Coronary artery (tissue), 2 donors: ENCODE data around the gene PCDH9.

Experiments
- DNase-seq: peaks from one replicate; pipeline ENCODE4 v3.0.0-alpha.2; 2017; ENCODE audit warnings: low spot score
- H3K27ac ChIP-seq, 2 donors: fragments of 200-600 bp; sonication (generic); one replicate each; pipeline ENCODE4 v1.5.1; 2016 to 2019
- H3K4me3 ChIP-seq: fragments of 200-600 bp; sonication (generic); 2 replicates; pipeline ENCODE4 v1.5.1; 2016; ENCODE audit warnings: mild to moderate bottlenecking, moderate library complexity
- TF ChIP-seq, protein P1 (sequence below): fragments of 200-600 bp; sonication (generic); IDR thresholded peaks from one replicate; pipeline ENCODE4 v1.5.1; 2019; ENCODE audit warnings: antibody characterized with exemption

The PCDH9 gene

DNA sequence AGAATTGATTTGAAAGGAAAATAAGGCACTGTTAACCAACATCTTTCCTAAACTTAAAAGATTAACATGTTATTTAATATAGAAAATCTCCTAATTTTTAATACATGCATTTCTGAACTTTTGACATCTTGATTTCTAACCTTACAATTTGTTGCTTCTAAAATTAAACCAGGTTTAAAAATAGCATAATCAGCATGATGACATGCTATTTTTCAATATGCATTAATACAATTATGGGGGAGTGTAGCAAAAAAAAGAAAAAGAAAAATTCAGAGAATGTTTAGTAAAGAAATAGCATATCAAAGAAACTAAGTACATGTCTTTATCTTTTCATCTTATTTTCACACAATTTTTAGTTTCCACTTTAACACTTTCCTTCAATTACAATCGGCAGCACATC, 98.7 kb downstream of the PCDH9 start:
- Histone ChIP-seq H3K27ac (no peak overlapping the region), H3K4me3 (no peak overlapping the region)
- DNase-seq: no peak
- TF ChIP-seq, protein P1, sequence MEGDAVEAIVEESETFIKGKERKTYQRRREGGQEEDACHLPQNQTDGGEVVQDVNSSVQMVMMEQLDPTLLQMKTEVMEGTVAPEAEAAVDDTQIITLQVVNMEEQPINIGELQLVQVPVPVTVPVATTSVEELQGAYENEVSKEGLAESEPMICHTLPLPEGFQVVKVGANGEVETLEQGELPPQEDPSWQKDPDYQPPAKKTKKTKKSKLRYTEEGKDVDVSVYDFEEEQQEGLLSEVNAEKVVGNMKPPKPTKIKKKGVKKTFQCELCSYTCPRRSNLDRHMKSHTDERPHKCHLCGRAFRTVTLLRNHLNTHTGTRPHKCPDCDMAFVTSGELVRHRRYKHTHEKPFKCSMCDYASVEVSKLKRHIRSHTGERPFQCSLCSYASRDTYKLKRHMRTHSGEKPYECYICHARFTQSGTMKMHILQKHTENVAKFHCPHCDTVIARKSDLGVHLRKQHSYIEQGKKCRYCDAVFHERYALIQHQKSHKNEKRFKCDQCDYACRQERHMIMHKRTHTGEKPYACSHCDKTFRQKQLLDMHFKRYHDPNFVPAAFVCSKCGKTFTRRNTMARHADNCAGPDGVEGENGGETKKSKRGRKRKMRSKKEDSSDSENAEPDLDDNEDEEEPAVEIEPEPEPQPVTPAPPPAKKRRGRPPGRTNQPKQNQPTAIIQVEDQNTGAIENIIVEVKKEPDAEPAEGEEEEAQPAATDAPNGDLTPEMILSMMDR: no peak

GRCh38 chr13:67130444-67130843, 99.7 kb downstream of the PCDH9 start:
- TF ChIP-seq, protein P1: no peak
- no peak overlapping the region for H3K27ac ChIP-seq
- DNase-seq: no peak
- no peak overlapping the region for H3K4me3 ChIP-seq

GRCh38 chr13:67128136-67128535, 102.0 kb downstream of the PCDH9 start:
- no peak for DNase-seq
- TF ChIP-seq, protein P1: no peak
- Histone ChIP-seq H3K27ac (no peak overlapping the region), H3K4me3 (no peak overlapping the region)

DNA sequence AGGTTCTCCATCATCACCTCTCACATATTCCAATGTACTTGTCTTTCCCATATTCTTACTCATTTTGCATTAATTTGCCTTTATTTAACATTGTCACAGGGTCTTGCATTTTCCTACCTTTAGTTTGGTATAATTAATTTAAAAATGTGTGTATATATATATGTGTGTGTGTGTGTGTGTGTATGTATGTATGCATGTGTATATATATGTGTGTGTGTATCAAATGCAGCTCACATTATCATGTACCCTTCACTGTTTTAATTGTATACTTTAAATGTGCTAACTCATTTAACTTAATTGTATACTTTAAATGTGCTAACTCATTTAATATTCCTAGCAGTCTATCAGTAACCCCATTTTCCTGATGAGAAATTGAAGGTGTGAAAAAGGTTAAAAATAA, 104.5 kb downstream of the PCDH9 start:
- TF ChIP-seq, protein P1: no peak
- Histone ChIP-seq H3K4me3 (no peak overlapping the region), H3K27ac (no peak overlapping the region)
- DNase-seq: no peak

- Histone ChIP-seq H3K4me3 (no peak overlapping the region), H3K27ac (no peak overlapping the region)
- DNase-seq: no peak
- TF ChIP-seq, protein P1: no peak
Observed at GRCh38 chr13:67123165-67123564, 107.0 kb downstream of the PCDH9 start.

DNA sequence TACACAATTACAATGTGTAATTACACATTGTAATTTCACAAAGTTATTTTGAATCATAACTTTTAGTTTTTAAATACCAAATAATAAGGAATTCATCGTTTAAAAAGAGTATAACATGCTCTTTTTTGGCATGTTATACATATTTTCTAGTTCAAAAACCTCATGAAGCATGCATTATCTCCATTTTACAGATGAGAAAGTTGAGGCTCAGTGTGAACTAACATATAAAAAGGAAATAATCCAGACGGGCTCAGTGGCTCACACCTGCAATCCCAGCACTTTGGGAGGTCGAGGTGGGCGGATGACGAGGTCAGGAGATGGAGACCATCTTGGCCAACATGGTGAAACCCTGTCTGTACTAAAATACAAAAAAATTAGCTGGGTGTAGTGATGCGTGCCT, 107.9 kb downstream of the PCDH9 start:
- no peak overlapping the region for H3K27ac ChIP-seq
- TF ChIP-seq, protein P1: no peak
- no peak overlapping the region for H3K4me3 ChIP-seq
- no peak for DNase-seq

- H3K27ac ChIP-seq: no peak overlapping the region
- TF ChIP-seq, protein P1: no peak
- no peak for DNase-seq
- H3K4me3 ChIP-seq: no peak overlapping the region
Observed at GRCh38 chr13:67120872-67121531, 109.1 kb downstream of the PCDH9 start.
